RWPE1 (cell line): ENCODE data around the gene FAM118B.

Experiments
- CTCF ChIA-PET: fragments of 350-600 bp; sonication (Branson Sonifier 250); formaldehyde crosslinking; extraction: SDS; loops from one replicate; lab custom pipeline; 2021; lab: Yijun Ruan, JAX
- POLR2A ChIA-PET: fragments of 400-600 bp; formaldehyde crosslinking; extraction: SDS; loops from one replicate; lab custom pipeline; 2020; ENCODE audit warnings: antibody characterized with exemption; ENCODE audit not compliant: low non-redundant PET; lab: Yijun Ruan, JAX
- DNase-seq: peaks from one replicate; pipeline ENCODE4 v3.0.0; 2012; ENCODE audit warnings: low spot score
- H3K27ac ChIP-seq: fragments of 450-650 bp; 2 replicates; pipeline ENCODE4 v1.5.1; 2017
- CTCF ChIP-seq: fragments of 450-650 bp; conservative IDR thresholded peaks from 2 replicates; pipeline ENCODE4 v1.5.1; 2017; ENCODE audit warnings: low read depth, mild to moderate bottlenecking

The FAM118B gene

GRCh38 chr11:126165311-126165720, 46.3 kb upstream of the FAM118B start:
- POLR2A ChIA-PET = no interaction called here
- CTCF ChIA-PET = no interaction called here
- DNase-seq = no peak
- no peak overlapping the region for H3K27ac ChIP-seq
- TF ChIP-seq CTCF = no peak

GRCh38 chr11:126165757-126166156, 45.8 kb upstream of the FAM118B start:
- TF ChIP-seq CTCF = no peak
- ChIA-PET CTCF (no interaction called here), POLR2A (no interaction called here)
- H3K27ac ChIP-seq = no peak overlapping the region
- DNase-seq = no peak

- no peak for TF ChIP-seq CTCF
- ChIA-PET POLR2A (no interaction called here), CTCF (no interaction called here)
- DNase-seq = no peak
- H3K27ac ChIP-seq = no peak overlapping the region
Measured at GRCh38 chr11:126166413-126166812, 45.2 kb upstream of the FAM118B start.

GRCh38 chr11:126167488-126167887, 44.1 kb upstream of the FAM118B start:
- H3K27ac ChIP-seq = no peak overlapping the region
- CTCF ChIA-PET = no interaction called here
- POLR2A ChIA-PET = no interaction called here
- no peak for DNase-seq
- no peak for TF ChIP-seq CTCF

- ChIA-PET POLR2A (no interaction called here), CTCF (no interaction called here)
- TF ChIP-seq CTCF = no peak
- no peak for DNase-seq
- no peak overlapping the region for H3K27ac ChIP-seq
Measured at GRCh38 chr11:126169291-126169690, 42.3 kb upstream of the FAM118B start.

GRCh38 chr11:126172596-126173038, 39.0 kb upstream of the FAM118B start:
- no peak overlapping the region for H3K27ac ChIP-seq
- ChIA-PET CTCF (no interaction called here), POLR2A (no interaction called here)
- no peak for DNase-seq
- no peak for TF ChIP-seq CTCF

GRCh38 chr11:126173257-126173656, 38.3 kb upstream of the FAM118B start:
- no peak for TF ChIP-seq CTCF
- POLR2A ChIA-PET = no interaction called here
- no peak overlapping the region for H3K27ac ChIP-seq
- no peak for DNase-seq
- CTCF ChIA-PET = no interaction called here
